ENCODE measurements around the gene EFCAB12. TPM values are rescaled to one million over a fixed set of nuclear protein-coding genes. Genes with fewer than 3 reads are reported as not detected.
A peak's percentile ranks its signal among the peaks of the same experiment; 100 is the strongest.

Gene EFCAB12
- total and polyA plus RNA-seq, 10 of the 15 experiments (the other 5 are each of a cell fraction or from before 2014, with no cell fraction given), result 0.02 to 0.85 (median 0.33) TPM

DNA sequence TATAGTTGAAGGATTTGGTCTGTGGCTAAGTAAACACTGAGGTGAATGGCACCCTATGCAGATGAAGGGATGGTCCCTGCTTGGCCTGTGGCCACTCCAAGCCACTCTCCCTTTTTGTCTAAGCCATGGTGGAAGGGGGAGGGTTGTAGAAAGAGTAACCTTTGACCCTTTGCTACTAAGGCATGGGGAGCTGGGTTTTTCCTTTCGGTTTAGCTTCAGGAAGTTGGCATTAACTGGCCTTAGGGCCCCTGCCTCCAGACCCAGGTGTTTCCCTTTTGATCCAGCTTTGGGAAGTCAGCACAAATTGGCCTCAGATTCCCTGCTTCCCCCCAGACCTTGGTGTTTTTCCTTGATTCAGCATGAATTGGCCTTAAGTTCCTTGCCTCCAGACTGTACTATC lies 49.5 kb downstream of the EFCAB12 start:
- H4K20me1 ChIP-seq (ENCODE audit: control insufficient read depth, insufficient read depth), result no peaks in the 10 kb centered on the region
- FAIRE-seq, result no peak
- ChIA-PET SMC1A (ENCODE audit: uncharacterized antibody, unreplicated experiment) (interaction anchor here (0.9 to 1.0 kb wide), 2 partner anchors 35 to 178 kb away, joined by 3 to 4 read pairs; no protein-coding TSS in a partner anchor), CTCF (no interaction called here), POLR2A (no interaction called here), RAD21 (ENCODE audit: unreplicated experiment) (no interaction called here)
- H3K27ac ChIP-seq (ENCODE audit: control insufficient read depth, insufficient read depth), result no peak overlapping the region
- no peaks in the 10 kb centered on the region for H3K27me3 ChIP-seq (replicated peaks in 1 of 2; ENCODE audit: control insufficient read depth in 2 of 2, insufficient read depth in 2 of 2, low read length in 1 of 2)
- intact Hi-C loops (cut with micrococcal nuclease; ENCODE audit: unreplicated experiment) (no loop called here), in situ Hi-C loops (cut with MboI) (no loop called here)
- no peak overlapping the region for H2AFZ ChIP-seq (ENCODE audit: control insufficient read depth, low read depth, low read length)
- no peaks in the 10 kb centered on the region for H3K4me1 ChIP-seq (ENCODE audit: control insufficient read depth, insufficient read depth, low read length)
- DNase-seq (ENCODE audit: low read depth, low spot score), result no peak
- no peaks in the 10 kb centered on the region for H3K36me3 ChIP-seq (ENCODE audit: control insufficient read depth in 2 of 2, insufficient read depth in 2 of 2, low read length in 1 of 2)
- no peak for ATAC-seq
- BruUV-seq (replicated peaks), result no TSS peak
- H3K9ac ChIP-seq (ENCODE audit: control insufficient read depth, insufficient read depth, low read length), result no peak overlapping the region
- H3K4me2 ChIP-seq (ENCODE audit: control insufficient read depth, insufficient read depth), result no peak overlapping the region
- H3K79me2 ChIP-seq (ENCODE audit: control insufficient read depth, insufficient read depth, low read length), result no peaks in the 10 kb centered on the region
- H3K4me3 ChIP-seq, result no peak overlapping the region
- TF ChIP-seq CBX3 (IDR thresholded peaks at IDR 0.05; ENCODE audit: borderline replicate concordance, low read depth), result no peak
- TF ChIP-seq NR2C1 (IDR thresholded peaks at IDR 0.05), result peak; percentile 50
- TF ChIP-seq NR2F1 (conservative IDR thresholded peaks at IDR 0.05), result 0 out of 2 replicates have a peak, but pooled peaks have one; percentile 27
- WGBS (ENCODE audit: insufficient coverage, insufficient replicate concordance, low lambda C conversion rate, missing lambda C conversion rate), result 94% methylated on average over 1 of the region's 1 CpG
- H3K9me3 ChIP-seq (replicated peaks; ENCODE audit: control insufficient read depth, insufficient read depth, low read length), result peaks cover 6% of the 10 kb centered on the region; the same call in 2 of the 3 replicates

DNA sequence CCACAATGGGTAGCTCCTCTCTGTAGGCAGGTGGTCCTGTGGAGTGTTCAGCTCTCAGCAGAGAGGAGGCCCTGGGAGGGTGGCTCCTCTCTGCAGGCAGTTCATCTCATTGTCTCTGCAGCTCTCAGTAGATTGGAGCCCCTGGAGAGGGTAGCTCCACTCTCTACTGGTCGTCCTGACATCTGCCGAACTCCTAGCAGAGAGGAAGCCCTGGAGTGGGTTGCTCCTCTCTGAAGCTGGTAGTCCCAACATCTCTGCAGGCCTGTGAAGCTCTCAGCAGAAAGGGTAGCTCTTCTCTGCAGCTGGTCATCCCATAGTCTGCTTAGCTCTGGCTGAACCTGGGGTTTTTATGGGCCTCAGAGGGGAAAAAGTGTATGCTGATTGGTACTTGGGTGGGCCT lies 50.8 kb downstream of the EFCAB12 start:
- Histone ChIP-seq H3K4me2 (ENCODE audit: control insufficient read depth, insufficient read depth) (no peak overlapping the region), H3K79me2 (ENCODE audit: control insufficient read depth, insufficient read depth, low read length) (no peaks in the 10 kb centered on the region), H3K9me3 (replicated peaks; ENCODE audit: control insufficient read depth, insufficient read depth, low read length) (peaks cover 6% of the 10 kb centered on the region; the same call in 2 of the 3 replicates), H3K27me3 (replicated peaks in 1 of 2; ENCODE audit: control insufficient read depth in 2 of 2, insufficient read depth in 2 of 2, low read length in 1 of 2) (no peaks in the 10 kb centered on the region), H3K4me3 (no peak overlapping the region), H2AFZ (ENCODE audit: control insufficient read depth, low read depth, low read length) (no peak overlapping the region), H3K36me3 (ENCODE audit: control insufficient read depth in 2 of 2, insufficient read depth in 2 of 2, low read length in 1 of 2) (no peaks in the 10 kb centered on the region), H3K27ac (ENCODE audit: control insufficient read depth, insufficient read depth) (no peak overlapping the region), H4K20me1 (ENCODE audit: control insufficient read depth, insufficient read depth) (no peaks in the 10 kb centered on the region), H3K4me1 (ENCODE audit: control insufficient read depth, insufficient read depth, low read length) (no peaks in the 10 kb centered on the region), H3K9ac (ENCODE audit: control insufficient read depth, insufficient read depth, low read length) (no peak overlapping the region)
- DNase-seq (ENCODE audit: low read depth, low spot score) (no peak), FAIRE-seq (no peak), ATAC-seq (no peak)
- WGBS (ENCODE audit: insufficient coverage, insufficient replicate concordance, low lambda C conversion rate, missing lambda C conversion rate), result 70% methylated on average over 2 of the region's 2 CpGs
- no TSS peak for BruUV-seq (replicated peaks)
- in situ Hi-C loops (cut with MboI) (no loop called here), intact Hi-C loops (cut with micrococcal nuclease; ENCODE audit: unreplicated experiment) (no loop called here)
- RAD21 ChIA-PET (ENCODE audit: unreplicated experiment), result no interaction called here
- SMC1A ChIA-PET (ENCODE audit: uncharacterized antibody, unreplicated experiment), result interaction anchor here (1.5 kb wide), 1 partner anchor 57 kb away, joined by 5 read pairs; no protein-coding TSS in a partner anchor
- CTCF ChIA-PET, result no interaction called here
- POLR2A ChIA-PET, result no interaction called here
- TF ChIP-seq LARP7 (IDR thresholded peaks at IDR 0.05), result no peak
- no peak for TF ChIP-seq CBX3 (IDR thresholded peaks at IDR 0.05; ENCODE audit: borderline replicate concordance, low read depth)
- TF ChIP-seq ZBTB11 (CRISPR knock-in tag; IDR thresholded peaks at IDR 0.05), result no peak
- TF ChIP-seq RBBP5 (conservative IDR thresholded peaks at IDR 0.05), result no peak
- no peak for TF ChIP-seq IRF4 (IDR thresholded peaks at IDR 0.05; ENCODE audit: low read depth, low read length)
- no peak for TF ChIP-seq BCL11A (IDR thresholded peaks at IDR 0.05; ENCODE audit: low read depth, low read length)
- no peak for TF ChIP-seq SMARCA5 (IDR thresholded peaks at IDR 0.05)
- TF ChIP-seq CTCF (IDR thresholded peaks at IDR 0.05 in 2 of 3, conservative IDR thresholded peaks at IDR 0.05 in 1 of 3; ENCODE audit: control insufficient read depth in 2 of 3, extremely low read depth in 1 of 3, insufficient read depth in 1 of 3, low read depth in 3 of 3, low read length in 3 of 3), result no peak
- TF ChIP-seq MTA3 (IDR thresholded peaks at IDR 0.05; ENCODE audit: borderline replicate concordance, low read length), result no peak
- no peak for TF ChIP-seq ZNF622 (IDR thresholded peaks at IDR 0.05)
- no peak for TF ChIP-seq CHD1 (IDR thresholded peaks at IDR 0.05; ENCODE audit: low read depth, low read length)
- no peak for TF ChIP-seq ZNF207 (IDR thresholded peaks at IDR 0.05; ENCODE audit: borderline replicate concordance)
- TF ChIP-seq NR2F1 (conservative IDR thresholded peaks at IDR 0.05), result no peak
- TF ChIP-seq PML (IDR thresholded peaks at IDR 0.05; ENCODE audit: low read length), result no peak

All from GM12878 (cell line).